ENCODE results near the gene ETV3L.

The ETV3L gene

DNA sequence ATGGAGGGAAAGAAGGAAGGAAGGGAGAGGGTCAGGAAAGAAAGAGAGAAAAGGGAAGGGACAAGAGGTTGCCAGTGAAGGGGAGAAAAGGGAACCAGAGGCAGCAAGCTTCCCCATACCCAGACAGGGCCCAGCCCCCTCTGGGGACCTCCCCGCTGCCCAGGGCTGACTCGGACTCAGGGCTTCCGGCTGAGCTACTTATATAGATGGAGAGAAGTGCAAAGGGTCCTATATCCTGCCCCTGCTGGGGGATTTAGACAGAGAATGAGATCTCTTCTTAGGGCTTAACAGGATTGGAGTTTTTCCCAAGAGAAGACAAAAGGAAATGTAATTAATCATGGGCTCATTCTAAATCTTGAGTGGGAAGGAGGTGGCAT lies at the start of gene ETV3L:
TSS of gene ETV3L (minus strand) at position 176 of the 377 bp plus-strand sequence. CDS start 285 bp downstream, outside the sequence.
- Histone ChIP-seq H3K27me3 (ENCODE audit: insufficient read depth, low read length, poor library complexity) (peaks cover 11% of the 10 kb centered on the region), H3K4me3 (ENCODE audit: low read depth in 1 of 2, low read length in 2 of 2) (no peak within 1 kb of the TSS), H3K36me3 (ENCODE audit: insufficient read depth, low read length) (no peaks in the 10 kb centered on the region), H3K9me3 (ENCODE audit: insufficient read depth, low read length, severe bottlenecking) (no peaks in the 10 kb centered on the region), H3K4me2 (ENCODE audit: insufficient read depth, low read length) (no peak within 1 kb of the TSS), H3K4me1 (ENCODE audit: insufficient read depth, low read length) (no peaks in the 10 kb centered on the region), H3K27ac (ENCODE audit: low read length) (no peak within 1 kb of the TSS), H3K9ac (ENCODE audit: low read depth, low read length) (no peak within 1 kb of the TSS), H3K79me2 (ENCODE audit: insufficient read depth, low read length) (no peaks in the 10 kb centered on the region), H2AFZ (ENCODE audit: low read depth, low read length) (no peak within 1 kb of the TSS), H4K20me1 (ENCODE audit: insufficient read depth, low read length) (no peaks in the 10 kb centered on the region)
- ATAC-seq (ENCODE audit: insufficient read depth, low read depth) (no peak), DNase-seq (no peak)
- TF ChIP-seq, protein P1, sequence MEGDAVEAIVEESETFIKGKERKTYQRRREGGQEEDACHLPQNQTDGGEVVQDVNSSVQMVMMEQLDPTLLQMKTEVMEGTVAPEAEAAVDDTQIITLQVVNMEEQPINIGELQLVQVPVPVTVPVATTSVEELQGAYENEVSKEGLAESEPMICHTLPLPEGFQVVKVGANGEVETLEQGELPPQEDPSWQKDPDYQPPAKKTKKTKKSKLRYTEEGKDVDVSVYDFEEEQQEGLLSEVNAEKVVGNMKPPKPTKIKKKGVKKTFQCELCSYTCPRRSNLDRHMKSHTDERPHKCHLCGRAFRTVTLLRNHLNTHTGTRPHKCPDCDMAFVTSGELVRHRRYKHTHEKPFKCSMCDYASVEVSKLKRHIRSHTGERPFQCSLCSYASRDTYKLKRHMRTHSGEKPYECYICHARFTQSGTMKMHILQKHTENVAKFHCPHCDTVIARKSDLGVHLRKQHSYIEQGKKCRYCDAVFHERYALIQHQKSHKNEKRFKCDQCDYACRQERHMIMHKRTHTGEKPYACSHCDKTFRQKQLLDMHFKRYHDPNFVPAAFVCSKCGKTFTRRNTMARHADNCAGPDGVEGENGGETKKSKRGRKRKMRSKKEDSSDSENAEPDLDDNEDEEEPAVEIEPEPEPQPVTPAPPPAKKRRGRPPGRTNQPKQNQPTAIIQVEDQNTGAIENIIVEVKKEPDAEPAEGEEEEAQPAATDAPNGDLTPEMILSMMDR (IDR thresholded peaks at IDR 0.05; ENCODE audit: borderline replicate concordance, extremely low read depth, low read length, poor library complexity, severe bottlenecking): no peak
- no peak for TF ChIP-seq EZH2 (IDR thresholded peaks at IDR 0.05; ENCODE audit: borderline replicate concordance, low read depth, low read length, severe bottlenecking)

DNA sequence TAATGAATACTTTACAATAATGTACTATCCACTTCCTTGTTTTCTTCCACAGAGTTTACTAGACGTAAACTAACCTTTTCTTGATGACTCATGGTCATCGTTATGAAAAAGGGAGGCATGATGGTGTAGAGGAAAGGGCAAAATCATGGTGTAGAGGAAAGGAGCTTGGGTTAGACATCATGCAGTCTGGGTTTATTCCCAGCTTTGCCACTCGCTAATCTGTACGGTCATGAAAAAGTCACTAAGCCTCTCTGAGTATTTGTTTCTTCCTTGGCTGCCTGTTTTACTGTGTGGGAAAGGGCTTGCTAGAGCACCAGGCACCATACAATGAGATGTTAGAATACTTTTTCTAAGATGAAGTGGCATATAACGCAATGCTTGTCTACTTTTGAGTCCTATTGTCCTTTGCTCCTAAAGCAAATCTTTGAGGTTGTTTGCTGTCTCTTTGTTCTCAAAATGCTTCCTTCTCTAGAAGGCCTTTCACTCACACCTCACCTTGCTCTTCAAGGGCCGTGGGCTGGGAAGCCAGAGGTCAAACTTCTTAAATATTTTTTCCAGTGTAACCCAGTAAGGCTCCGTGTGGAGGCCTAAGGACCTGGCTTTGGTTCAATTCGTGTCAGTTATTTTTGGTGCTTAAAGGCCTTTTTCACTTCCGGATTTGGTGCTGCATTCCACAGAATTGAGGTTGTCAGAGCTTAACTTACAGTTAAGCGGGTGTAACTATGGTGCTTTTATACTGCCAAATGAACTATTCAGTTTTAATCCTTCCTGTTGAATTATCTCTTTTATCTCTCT lies 48.5 kb upstream of the ETV3L start:
- Histone ChIP-seq H3K4me2 (ENCODE audit: insufficient read depth, low read length) (no peak overlapping the region), H3K36me3 (ENCODE audit: insufficient read depth, low read length) (no peaks in the 10 kb centered on the region), H3K9ac (ENCODE audit: low read depth, low read length) (no peak overlapping the region), H3K9me3 (ENCODE audit: insufficient read depth, low read length, severe bottlenecking) (no peaks in the 10 kb centered on the region), H3K4me1 (ENCODE audit: insufficient read depth, low read length) (peaks cover 9% of the 10 kb centered on the region), H3K27me3 (ENCODE audit: insufficient read depth, low read length, poor library complexity) (peaks cover 33% of the 10 kb centered on the region), H3K27ac (ENCODE audit: low read length) (peak overlapping the region; percentile 12; the same call in 1 of the 2 replicates), H3K79me2 (ENCODE audit: insufficient read depth, low read length) (no peaks in the 10 kb centered on the region), H3K4me3 (ENCODE audit: low read depth in 1 of 2, low read length in 2 of 2) (no peak overlapping the region), H4K20me1 (ENCODE audit: insufficient read depth, low read length) (no peaks in the 10 kb centered on the region), H2AFZ (ENCODE audit: low read depth, low read length) (peak overlapping the region; percentile 50; the same call in 1 of the 2 replicates)
- ATAC-seq (ENCODE audit: insufficient read depth, low read depth) (no peak), DNase-seq (no peak)
- no peak for TF ChIP-seq EZH2 (IDR thresholded peaks at IDR 0.05; ENCODE audit: borderline replicate concordance, low read depth, low read length, severe bottlenecking)
- TF ChIP-seq, protein P1 (IDR thresholded peaks at IDR 0.05; ENCODE audit: borderline replicate concordance, extremely low read depth, low read length, poor library complexity, severe bottlenecking): no peak

DNA sequence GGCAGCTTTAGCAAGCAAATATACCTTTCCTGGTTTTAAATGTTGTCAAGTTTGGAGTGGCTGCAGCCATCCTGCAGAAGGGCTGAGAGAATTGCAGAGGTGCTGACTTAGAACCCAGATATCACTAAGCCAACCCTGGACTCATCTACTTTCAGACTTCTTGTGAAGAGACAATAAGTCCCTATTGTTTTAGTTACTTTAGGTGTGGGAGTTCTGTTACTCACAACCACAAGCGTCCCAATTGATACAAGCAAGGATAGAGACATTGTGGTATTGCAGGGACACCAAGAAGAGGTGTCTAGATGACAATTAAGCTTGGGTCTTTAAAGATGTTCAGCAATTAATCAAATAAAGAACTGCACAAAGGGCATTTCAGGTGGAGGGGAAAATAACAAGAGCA lies 47.4 kb upstream of the ETV3L start:
- Histone ChIP-seq H3K4me3 (ENCODE audit: low read depth in 1 of 2, low read length in 2 of 2) (no peak overlapping the region), H3K79me2 (ENCODE audit: insufficient read depth, low read length) (no peaks in the 10 kb centered on the region), H3K4me1 (ENCODE audit: insufficient read depth, low read length) (peaks cover 9% of the 10 kb centered on the region), H4K20me1 (ENCODE audit: insufficient read depth, low read length) (no peaks in the 10 kb centered on the region), H2AFZ (ENCODE audit: low read depth, low read length) (no peak overlapping the region), H3K27ac (ENCODE audit: low read length) (no peak overlapping the region), H3K9me3 (ENCODE audit: insufficient read depth, low read length, severe bottlenecking) (no peaks in the 10 kb centered on the region), H3K36me3 (ENCODE audit: insufficient read depth, low read length) (no peaks in the 10 kb centered on the region), H3K9ac (ENCODE audit: low read depth, low read length) (no peak overlapping the region), H3K27me3 (ENCODE audit: insufficient read depth, low read length, poor library complexity) (peaks cover 38% of the 10 kb centered on the region), H3K4me2 (ENCODE audit: insufficient read depth, low read length) (no peak overlapping the region)
- ATAC-seq (ENCODE audit: insufficient read depth, low read depth) (no peak), DNase-seq (no peak)
- TF ChIP-seq, protein P1 (IDR thresholded peaks at IDR 0.05; ENCODE audit: borderline replicate concordance, extremely low read depth, low read length, poor library complexity, severe bottlenecking): no peak
- no peak for TF ChIP-seq EZH2 (IDR thresholded peaks at IDR 0.05; ENCODE audit: borderline replicate concordance, low read depth, low read length, severe bottlenecking)

Data from DND-41 (cell line).